GM12878 (cell line): ENCODE data around the gene IPP.

Experiments used
- EP300 ChIP-seq, 2 experiments: fragments of 150-350 bp in 1 of 2; IDR thresholded peaks; 2 replicates each; pipeline ENCODE4 v1.6.1; 2011 to 2012; ENCODE audit warnings: low read depth in 2 of 2, low read length in 2 of 2, borderline replicate concordance in 1 of 2, improper control_type of control experiment in 1 of 2, inconsistent platforms in 1 of 2; ENCODE audit not compliant: control insufficient read depth in 1 of 2
- RFX5 ChIP-seq: IDR thresholded peaks from 2 replicates; pipeline ENCODE4 v1.6.1; 2011; ENCODE audit warnings: low read depth, low read length, improper control_type of control experiment
- ZNF24 ChIP-seq: fragments of 450-650 bp; IDR thresholded peaks from 2 replicates; pipeline ENCODE4 v1.6.1; 2017; ENCODE audit warnings: antibody characterized with exemption, mild to moderate bottlenecking

- TF ChIP-seq RFX5, result no peak
- no peak for TF ChIP-seq EP300 (IDR thresholded peaks at IDR 0.05; ENCODE audit: borderline replicate concordance in 1 of 2, control insufficient read depth in 1 of 2, low read depth in 2 of 2, low read length in 2 of 2)
- no peak for TF ChIP-seq ZNF24
Measured at GRCh38 chr1:45658171-45658570, 92.3 kb downstream of the IPP start.
